UCSD-AML1 (cell line): Measurements from ENCODE around the gene RXFP4.
"Not testable (repeated sequence)": the region's sequence is repeated elsewhere in the genome, so short reads cannot be mapped to it uniquely, and the experiment has no call there.

Source experiments
- DNase-seq: peaks from one replicate; lab custom pipeline; 2025; ENCODE audit not compliant: unreplicated experiment; lab: John Stamatoyannopoulos, UW

The RXFP4 gene

GRCh38 chr1:155940993-155941844 is at the start of gene RXFP4:
Gene RXFP4 (plus strand): TSS chr1:155941638. CDS start chr1:155941710, 72 bp downstream.
- DNase-seq, result peak; percentile 73

GRCh38 chr1:155892796-155893195 is 48.6 kb upstream of the RXFP4 start:
- DNase-seq, result no peak

- no peak for DNase-seq
These were observed 47.9 kb upstream of the RXFP4 start for GRCh38 chr1:155893389-155894142.

GRCh38 chr1:155895617-155896016 is 45.8 kb upstream of the RXFP4 start:
- DNase-seq, result not testable (repeated sequence)

GRCh38 chr1:155896476-155896875 is 45.0 kb upstream of the RXFP4 start:
- not testable (repeated sequence) for DNase-seq

- no peak for DNase-seq
These were observed 43.7 kb upstream of the RXFP4 start for GRCh38 chr1:155897746-155898145.

- no peak for DNase-seq
These were observed 42.5 kb upstream of the RXFP4 start for GRCh38 chr1:155898888-155899287.

- no peak for DNase-seq
These were observed 41.8 kb upstream of the RXFP4 start for GRCh38 chr1:155899683-155900082.

- DNase-seq, result no peak
These were observed 41.3 kb upstream of the RXFP4 start for GRCh38 chr1:155900161-155900560.

- no peak for DNase-seq
These were observed 37.2 kb upstream of the RXFP4 start for GRCh38 chr1:155904261-155904660.

GRCh38 chr1:155909894-155910293 is 31.5 kb upstream of the RXFP4 start:
- peak; percentile 20 for DNase-seq

- peak; percentile 41 for DNase-seq
These were observed 30.8 kb upstream of the RXFP4 start for GRCh38 chr1:155910621-155911121.

- DNase-seq, result peak; percentile 91
These were observed 30.0 kb upstream of the RXFP4 start, which contains the start of gene RIT1 for GRCh38 chr1:155911156-155912055. Gene RIT1 (minus strand): TSS chr1:155911349. CDS start chr1:155910761, 588 bp downstream.

GRCh38 chr1:155912056-155912536 is 29.3 kb upstream of the RXFP4 start:
- DNase-seq, result no peak

GRCh38 chr1:155913969-155914757 is 27.3 kb upstream of the RXFP4 start:
- DNase-seq, result no peak

- DNase-seq, result no peak
These were observed 22.8 kb upstream of the RXFP4 start for GRCh38 chr1:155918660-155919059.

GRCh38 chr1:155919801-155920200 is 21.6 kb upstream of the RXFP4 start:
- DNase-seq, result no peak

- DNase-seq, result no peak
These were observed 20.7 kb upstream of the RXFP4 start for GRCh38 chr1:155920717-155921116.

- DNase-seq, result no peak
These were observed 15.9 kb upstream of the RXFP4 start for GRCh38 chr1:155925506-155925905.

GRCh38 chr1:155929057-155929456 is 12.4 kb upstream of the RXFP4 start:
- DNase-seq, result no peak
